ENCODE measurements around the gene AKAP12.

Gene AKAP12

DNA sequence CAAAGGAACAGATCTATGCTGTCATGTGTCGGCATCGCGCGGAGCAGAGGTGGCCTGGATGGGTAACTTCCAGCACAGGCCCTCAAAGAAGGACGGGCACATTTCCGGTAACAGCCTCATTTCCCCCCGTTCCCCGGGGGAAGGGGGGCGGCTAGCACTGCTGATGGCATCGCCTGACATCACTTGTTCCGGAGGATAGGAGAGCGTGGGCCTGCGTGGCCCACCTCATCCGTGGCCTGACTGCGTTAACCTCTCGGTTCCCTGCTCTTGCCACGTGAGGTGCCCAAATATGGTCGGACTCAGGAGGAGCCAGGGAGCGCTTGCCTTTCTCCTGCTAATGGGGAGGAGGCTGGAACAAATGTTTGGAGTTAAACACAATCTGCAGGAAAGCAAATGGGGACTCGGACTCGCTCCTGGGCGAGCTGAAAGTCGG, at the start of gene AKAP12:
AKAP12 (plus strand) TSS at position 365 of the 433 bp plus-strand sequence. CDS start 596 bp downstream, outside the sequence.
- DNase-seq: no peak

DNA sequence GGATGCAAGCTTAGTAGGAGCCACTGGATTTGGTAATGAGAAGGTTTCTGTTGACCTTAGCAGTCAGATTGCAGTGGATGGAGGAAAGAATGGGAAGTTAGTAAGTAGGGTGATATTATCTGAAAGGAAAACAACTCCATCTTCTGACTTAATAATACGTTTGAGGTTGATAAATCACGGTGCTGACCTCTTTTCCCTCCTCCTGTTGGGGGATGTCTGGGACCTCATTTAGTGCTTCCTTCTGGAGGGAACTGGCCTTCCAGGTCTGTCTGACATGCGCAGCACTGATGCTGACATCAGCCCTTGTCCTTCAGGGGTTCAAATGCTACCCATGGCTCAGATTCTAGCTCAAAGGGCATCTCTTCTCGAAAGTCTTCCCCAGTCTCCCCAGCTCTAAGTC, 48.2 kb upstream of the AKAP12 start:
- DNase-seq: no peak

DNA sequence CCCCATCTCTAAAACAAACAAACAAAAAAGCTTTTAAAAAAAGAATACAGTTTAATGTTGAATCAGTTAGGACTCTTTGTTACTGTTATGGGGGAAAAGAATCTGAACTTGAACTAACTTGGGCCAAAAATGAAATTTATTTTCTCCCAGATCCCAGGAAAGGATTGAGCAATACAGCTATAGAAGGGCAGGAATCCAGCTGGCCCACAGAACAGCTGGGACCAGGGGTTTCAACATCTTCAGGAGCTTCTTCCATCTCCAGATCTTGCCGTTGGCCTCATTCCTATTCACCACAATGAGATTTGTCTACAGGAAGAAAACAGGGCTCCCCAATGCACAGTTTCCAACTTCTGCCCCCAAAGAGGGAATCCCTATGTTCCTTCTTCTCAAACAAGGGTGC, 43.2 kb upstream of the AKAP12 start:
- DNase-seq: no peak

- no peak for DNase-seq
Measured at GRCh38 chr6:151197556-151197955, 42.2 kb upstream of the AKAP12 start.

GRCh38 chr6:151199991-151200390, 39.8 kb upstream of the AKAP12 start:
- DNase-seq: no peak

- DNase-seq: no peak
Measured at GRCh38 chr6:151205721-151206600, 33.8 kb upstream of the AKAP12 start.

DNA sequence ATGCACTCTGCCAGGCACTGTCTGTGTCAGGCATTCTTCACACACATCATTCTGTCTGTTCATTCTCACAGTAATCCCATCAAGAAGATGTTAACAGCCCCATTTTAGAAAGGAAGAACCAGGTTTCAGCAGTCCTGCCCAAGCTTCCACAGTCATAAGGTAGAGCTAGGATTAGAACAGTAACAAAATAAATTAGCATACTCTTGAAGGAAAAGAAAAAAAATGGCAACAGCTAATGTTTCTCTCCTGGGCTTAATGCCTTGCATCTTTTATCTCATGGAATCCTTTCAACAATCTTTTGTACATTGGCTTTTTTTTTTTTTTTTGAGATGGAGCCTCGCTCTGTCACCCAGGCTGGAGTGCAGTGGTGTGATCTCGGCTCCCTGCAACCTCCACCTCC, 32.1 kb upstream of the AKAP12 start:
- DNase-seq: no peak

- DNase-seq: no peak
Measured at GRCh38 chr6:151209071-151209831, 30.5 kb upstream of the AKAP12 start.

DNA sequence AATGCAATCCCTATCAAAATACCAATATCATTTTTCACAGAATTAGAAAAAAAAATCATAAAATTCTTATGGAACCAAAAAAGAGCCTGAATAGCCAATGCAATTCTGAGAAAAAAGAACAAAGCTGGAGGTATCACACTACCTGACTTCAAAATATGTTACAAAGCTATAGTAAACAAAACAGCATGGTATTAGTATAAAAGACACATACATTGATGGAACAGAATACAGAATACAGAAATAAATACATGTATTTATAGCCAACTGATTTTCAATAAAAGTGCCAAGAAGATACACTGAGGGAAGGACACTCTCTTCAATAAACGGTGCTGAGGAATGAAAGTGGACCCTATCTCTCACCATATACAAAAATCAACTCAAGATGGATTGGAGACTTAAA, 28.7 kb upstream of the AKAP12 start:
- DNase-seq: no peak

DNA sequence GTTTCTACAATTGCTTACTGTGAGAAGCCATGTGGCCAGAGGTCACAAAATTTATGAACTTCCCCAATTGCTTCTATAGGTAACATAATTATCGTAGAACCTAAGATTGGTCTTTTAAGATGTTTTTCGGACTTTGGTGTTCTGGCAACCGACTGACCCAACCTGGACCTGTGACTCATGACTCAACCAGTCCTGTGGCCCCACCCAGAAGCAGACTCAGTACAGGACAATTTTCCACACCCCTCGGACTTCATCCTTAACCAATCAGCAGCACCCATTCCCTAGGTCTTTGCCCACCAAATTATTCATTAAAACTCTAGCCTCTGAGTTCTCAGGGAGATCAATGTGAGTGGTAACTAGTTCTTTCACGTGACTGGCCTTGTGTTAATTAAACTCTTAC, 26.4 kb upstream of the AKAP12 start:
- DNase-seq: no peak

GRCh38 chr6:151215999-151216398, 23.8 kb upstream of the AKAP12 start:
- DNase-seq: no peak

DNA sequence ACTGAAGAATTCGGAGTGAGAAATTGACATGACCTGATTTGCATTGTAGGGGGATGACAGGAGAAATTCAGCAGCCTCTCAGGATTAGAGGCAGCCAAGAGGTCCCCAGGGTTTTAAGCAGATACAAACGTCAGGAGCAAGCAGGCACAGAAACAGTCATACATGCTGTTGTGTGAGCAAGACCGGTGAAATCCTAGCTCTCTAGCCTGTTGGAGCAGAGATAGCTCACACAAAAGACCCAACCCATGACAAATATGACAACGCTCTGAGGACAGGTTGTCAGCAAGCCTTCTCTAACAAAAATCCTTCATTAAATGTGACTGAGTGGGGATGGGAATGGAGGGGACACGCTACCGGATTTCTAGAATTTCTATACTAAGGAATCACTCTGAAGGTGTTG, 23.0 kb upstream of the AKAP12 start:
- no peak for DNase-seq

GRCh38 chr6:151219192-151219591, 20.6 kb upstream of the AKAP12 start:
- no peak for DNase-seq

GRCh38 chr6:151224076-151224475, 15.7 kb upstream of the AKAP12 start:
- DNase-seq: no peak

- no peak for DNase-seq
Measured at GRCh38 chr6:151225919-151226318, 13.8 kb upstream of the AKAP12 start.

DNA sequence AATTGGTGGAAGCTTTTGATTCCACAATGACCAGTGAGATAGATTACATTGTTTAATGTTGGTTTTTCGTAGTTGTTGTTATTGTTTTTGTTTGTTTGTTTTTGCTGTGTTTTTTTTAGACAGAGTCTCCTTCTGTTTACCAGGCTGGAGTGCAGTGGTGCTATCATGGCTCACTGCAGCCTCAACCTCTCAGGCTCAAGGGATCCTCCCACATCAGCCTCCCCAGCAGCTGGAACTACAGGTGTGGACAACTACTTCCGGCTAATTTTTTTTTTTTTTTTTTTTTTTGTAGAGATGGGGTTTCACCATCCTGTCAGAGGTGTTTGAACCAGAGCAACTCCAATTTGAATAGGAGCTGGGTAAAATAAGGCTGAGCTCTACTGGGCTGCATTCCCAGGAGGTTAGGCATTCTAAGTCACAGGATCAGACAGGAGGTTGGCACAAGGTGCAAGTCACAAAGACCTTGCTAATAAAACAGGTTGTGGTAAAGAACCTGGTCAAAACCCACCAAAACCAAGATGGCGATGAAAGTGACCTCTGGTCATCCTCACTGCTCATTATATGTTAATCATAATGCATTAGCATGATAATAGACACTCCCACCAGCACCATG, 10.9 kb upstream of the AKAP12 start:
- DNase-seq: no peak

DNA sequence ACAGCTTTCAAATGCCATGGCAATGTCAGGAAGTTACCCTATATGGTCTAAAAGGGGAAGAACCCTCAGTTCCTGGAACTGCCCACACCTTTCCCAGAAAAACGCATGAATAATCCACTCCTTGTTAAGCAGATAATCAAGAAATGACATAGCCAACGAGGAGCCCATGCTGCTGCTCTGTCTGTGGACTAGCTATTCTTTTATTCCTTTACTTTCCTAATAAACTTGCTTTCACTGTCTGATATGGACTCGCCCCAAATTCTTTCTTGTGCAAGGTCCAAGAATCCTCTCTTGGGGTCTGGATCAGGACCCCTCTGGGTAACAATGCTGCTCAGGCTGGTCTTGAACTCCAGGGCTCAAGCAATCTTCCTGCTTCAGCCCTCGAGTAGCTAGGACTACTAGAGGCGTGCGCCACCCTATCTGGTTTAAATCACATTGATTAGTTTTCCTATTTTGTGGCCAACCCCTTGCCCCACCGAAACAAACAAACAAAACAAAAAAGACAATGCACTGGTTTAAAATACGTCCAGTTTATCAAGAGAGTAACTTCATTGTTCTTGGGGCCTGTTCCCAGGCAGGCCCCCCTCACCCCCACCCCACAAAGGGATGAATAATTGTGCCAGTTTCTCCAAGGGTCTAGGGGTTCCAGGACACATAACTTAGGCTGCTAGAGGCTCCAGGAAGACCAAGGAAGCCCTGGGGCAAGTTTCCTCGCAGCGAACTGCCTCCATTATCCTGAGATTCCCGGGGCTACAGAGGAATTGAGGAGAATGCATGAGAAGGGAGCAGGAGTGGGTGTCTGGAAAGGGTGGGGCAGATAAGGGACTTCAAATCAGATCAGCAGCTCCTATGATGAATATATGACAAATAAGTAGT, 10.1 kb upstream of the AKAP12 start:
- no peak for DNase-seq

- DNase-seq: no peak
Measured at GRCh38 chr6:151230277-151230577, 9.5 kb upstream of the AKAP12 start.

GRCh38 chr6:151232899-151233298, 6.9 kb upstream of the AKAP12 start:
- DNase-seq: no peak

- no peak for DNase-seq
Measured at GRCh38 chr6:151233731-151234130, 6.0 kb upstream of the AKAP12 start.

GRCh38 chr6:151236668-151237401, 2.9 kb upstream of the AKAP12 start:
- DNase-seq: no peak

GRCh38 chr6:151240036-151240685, 394 bp downstream of the AKAP12 start:
- no peak for DNase-seq

All from NCI-H446 treated with DMSO at 0.1 percent for 48 hours (cell line).